HT-29 (cell line): ENCODE measurements around the gene CPNE4. TPM values are rescaled to one million over a fixed set of nuclear protein-coding genes. Genes with fewer than 3 reads are reported as not detected.

Source experiments
- DNase-seq: peaks from one replicate; pipeline ENCODE4 v3.0.0-alpha.2; 2015; ENCODE audit warnings: low spot score
- total RNA-seq: library from RNA; depleted of rRNA; stranded (reverse); fragments of >200 nt; shearing (Covaris generic); gene quantifications from 2 replicates; pipeline ENCODE4 v1.2.3, GENCODE V29; 2014

CPNE4 gene
- total RNA-seq, 1 experiment from 2014 or later = not detected

- DNase-seq = no peak
These were observed 333.6 kb downstream of the CPNE4 start for GRCh38 chr3:131701153-131701770.

GRCh38 chr3:131699001-131699400 is 335.8 kb downstream of the CPNE4 start:
- DNase-seq = no peak

GRCh38 chr3:131694376-131694775 is 340.4 kb downstream of the CPNE4 start:
- no peak for DNase-seq

- no peak for DNase-seq
These were observed 342.5 kb downstream of the CPNE4 start for GRCh38 chr3:131692356-131692755.

GRCh38 chr3:131690800-131691199 is 344.0 kb downstream of the CPNE4 start:
- DNase-seq = no peak

- DNase-seq = no peak
These were observed 346.4 kb downstream of the CPNE4 start for GRCh38 chr3:131688370-131688769.

- no peak for DNase-seq
These were observed 365.2 kb downstream of the CPNE4 start for GRCh38 chr3:131669600-131669999.

- DNase-seq = no peak
These were observed 376.0 kb downstream of the CPNE4 start for GRCh38 chr3:131658771-131659170.

- DNase-seq = peak; percentile 4
These were observed 376.7 kb downstream of the CPNE4 start for GRCh38 chr3:131658115-131658514.

- DNase-seq = no peak
These were observed 379.6 kb downstream of the CPNE4 start for GRCh38 chr3:131655070-131655690.

- no peak for DNase-seq
These were observed 389.2 kb downstream of the CPNE4 start for GRCh38 chr3:131645638-131646037.

GRCh38 chr3:131636266-131636775 is 398.5 kb downstream of the CPNE4 start:
- DNase-seq = no peak

GRCh38 chr3:131630807-131631206 is 404.0 kb downstream of the CPNE4 start:
- DNase-seq = no peak

GRCh38 chr3:131630097-131630496 is 404.7 kb downstream of the CPNE4 start:
- DNase-seq = no peak

GRCh38 chr3:131623431-131623830 is 411.4 kb downstream of the CPNE4 start:
- no peak for DNase-seq

- no peak for DNase-seq
These were observed 412.1 kb downstream of the CPNE4 start for GRCh38 chr3:131622726-131623125.

GRCh38 chr3:131620977-131621376 is 413.8 kb downstream of the CPNE4 start:
- DNase-seq = no peak

- DNase-seq = no peak
These were observed 415.0 kb downstream of the CPNE4 start for GRCh38 chr3:131619821-131620220.

- DNase-seq = no peak
These were observed 418.1 kb downstream of the CPNE4 start for GRCh38 chr3:131616719-131617118.

- DNase-seq = no peak
These were observed 422.1 kb downstream of the CPNE4 start for GRCh38 chr3:131612745-131613144.

- no peak for DNase-seq
These were observed 424.6 kb downstream of the CPNE4 start for GRCh38 chr3:131610174-131610573.

GRCh38 chr3:131608741-131609140 is 426.1 kb downstream of the CPNE4 start:
- DNase-seq = no peak

GRCh38 chr3:131608296-131608695 is 426.5 kb downstream of the CPNE4 start:
- no peak for DNase-seq
